Vagina (tissue), 2 donors: ENCODE results near the gene GPRIN1. TPM values are rescaled to one million over a fixed set of nuclear protein-coding genes. Genes with fewer than 3 reads are reported as not detected.

Experiments used
- DNase-seq, 2 donors: peaks; one replicate each; pipeline ENCODE4 v3.0.0-alpha.2; 2017; ENCODE audit errors: extremely low spot score in 2 of 2
- H3K27ac ChIP-seq: fragments of 200-600 bp; sonication (generic); one replicate; pipeline ENCODE4 v1.5.1; 2019
- H3K27me3 ChIP-seq: fragments of 200-600 bp; sonication (generic); one replicate; pipeline ENCODE4 v1.5.1; 2019
- H3K36me3 ChIP-seq, 2 donors: fragments of 200-600 bp; sonication (generic); one replicate each; pipeline ENCODE4 v1.5.1; 2017 to 2019
- H3K4me1 ChIP-seq: fragments of 200-600 bp; sonication (generic); one replicate; pipeline ENCODE4 v1.5.1; 2019
- H3K4me3 ChIP-seq, 2 donors: fragments of 200-600 bp; sonication (generic); 1 replicate in 1 of 2; 2 replicates in 1 of 2; pipeline ENCODE4 v1.5.1; 2016 to 2019
- H3K9me3 ChIP-seq: fragments of 200-600 bp; sonication (generic); one replicate; pipeline ENCODE4 v1.5.1; 2019
- POLR2A ChIP-seq, 2 donors: fragments of 450-650 bp; IDR thresholded peaks; one replicate each; pipeline ENCODE4 v1.6.1; 2017; ENCODE audit warnings: antibody characterized with exemption in 2 of 2, mild to moderate bottlenecking in 2 of 2, moderate library complexity in 2 of 2
- POLR2AphosphoS5 ChIP-seq, 2 donors: sonication (generic); formaldehyde crosslinking; IDR thresholded peaks; one replicate each; pipeline ENCODE4 v1.9.0; 2017; ENCODE audit warnings: antibody characterized with exemption in 2 of 2, mild to moderate bottlenecking in 2 of 2, low read depth in 1 of 2; ENCODE audit not compliant: insufficient read depth in 1 of 2
- intact Hi-C: fragments of 100-400 bp; cut with DNase I; formaldehyde crosslinking; loops from one replicate; pipeline ENCODE4 v1.15.1; 2023
- total RNA-seq: library from RNA; depleted of rRNA; stranded (reverse); fragments of >200 nt; gene quantifications from one replicate; pipeline ENCODE4 v1.2.3, GENCODE V29; 2016
- TF ChIP-seq, protein P1 (sequence below), 3 experiments: fragments of 450-650 bp in 2 of 3; fragments of 200-600 bp in 1 of 3; sonication (generic) in 1 of 3; IDR thresholded peaks; one replicate each; pipeline ENCODE4 v1.5.1; 2017 to 2019; ENCODE audit warnings: antibody characterized with exemption in 3 of 3, mild to moderate bottlenecking in 2 of 3, moderate library complexity in 2 of 3

The GPRIN1 gene
- total RNA-seq, 1 donor from 2014 or later, result 0.49 TPM

DNA sequence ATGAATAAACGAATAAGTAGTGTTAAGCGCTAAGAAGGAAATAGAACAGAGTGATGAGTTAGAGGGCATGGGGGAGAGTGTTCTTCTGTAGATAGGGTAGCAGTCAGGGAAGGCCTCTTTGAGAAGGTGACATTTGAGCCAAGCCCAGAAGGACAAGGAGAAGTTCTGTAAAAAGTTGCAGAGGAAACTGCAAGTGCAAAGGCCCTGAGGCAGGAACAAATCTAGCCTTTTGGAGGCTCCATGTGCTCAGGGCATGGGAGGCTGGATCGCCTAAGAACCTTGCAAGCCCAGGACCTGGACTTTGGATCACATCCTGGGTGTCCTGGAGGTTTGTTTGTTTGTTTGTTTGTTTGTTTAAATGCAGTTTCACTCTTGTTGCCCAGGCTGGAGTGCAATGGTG, 28.5 kb upstream of the GPRIN1 start:
- TF ChIP-seq POLR2A (IDR thresholded peaks at IDR 0.05) (no peak), POLR2AphosphoS5 (IDR thresholded peaks at IDR 0.05; ENCODE audit: insufficient read depth in 1 of 2, low read depth in 1 of 2) (no peak)
- TF ChIP-seq, protein P1, sequence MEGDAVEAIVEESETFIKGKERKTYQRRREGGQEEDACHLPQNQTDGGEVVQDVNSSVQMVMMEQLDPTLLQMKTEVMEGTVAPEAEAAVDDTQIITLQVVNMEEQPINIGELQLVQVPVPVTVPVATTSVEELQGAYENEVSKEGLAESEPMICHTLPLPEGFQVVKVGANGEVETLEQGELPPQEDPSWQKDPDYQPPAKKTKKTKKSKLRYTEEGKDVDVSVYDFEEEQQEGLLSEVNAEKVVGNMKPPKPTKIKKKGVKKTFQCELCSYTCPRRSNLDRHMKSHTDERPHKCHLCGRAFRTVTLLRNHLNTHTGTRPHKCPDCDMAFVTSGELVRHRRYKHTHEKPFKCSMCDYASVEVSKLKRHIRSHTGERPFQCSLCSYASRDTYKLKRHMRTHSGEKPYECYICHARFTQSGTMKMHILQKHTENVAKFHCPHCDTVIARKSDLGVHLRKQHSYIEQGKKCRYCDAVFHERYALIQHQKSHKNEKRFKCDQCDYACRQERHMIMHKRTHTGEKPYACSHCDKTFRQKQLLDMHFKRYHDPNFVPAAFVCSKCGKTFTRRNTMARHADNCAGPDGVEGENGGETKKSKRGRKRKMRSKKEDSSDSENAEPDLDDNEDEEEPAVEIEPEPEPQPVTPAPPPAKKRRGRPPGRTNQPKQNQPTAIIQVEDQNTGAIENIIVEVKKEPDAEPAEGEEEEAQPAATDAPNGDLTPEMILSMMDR (IDR thresholded peaks at IDR 0.05), result no peak

DNA sequence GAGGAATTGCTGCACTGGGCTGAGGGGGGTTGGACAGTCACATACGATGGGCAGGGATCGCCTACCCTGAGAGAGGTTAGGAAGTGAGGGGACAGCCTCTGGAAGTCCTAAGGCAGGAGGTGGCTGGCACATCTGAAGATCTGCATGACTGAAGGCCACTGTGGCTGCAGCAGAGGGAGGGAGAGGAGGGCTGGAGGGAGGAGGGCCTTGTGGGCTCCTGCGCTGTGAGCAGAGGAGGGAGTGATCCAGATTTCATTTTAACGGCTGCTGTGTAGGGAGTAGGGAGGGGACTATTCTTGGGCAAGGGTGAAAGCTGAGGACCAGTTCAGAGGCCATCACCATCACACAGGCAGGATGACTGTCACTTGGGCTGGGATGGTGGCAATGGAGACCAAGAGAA, 27.6 kb upstream of the GPRIN1 start:
- H3K4me1 ChIP-seq, result no peaks in the 10 kb centered on the region
- DNase-seq, result no peak
- no peak for TF ChIP-seq POLR2A (IDR thresholded peaks at IDR 0.05)
- no peak for TF ChIP-seq POLR2AphosphoS5 (IDR thresholded peaks at IDR 0.05; ENCODE audit: insufficient read depth in 1 of 2, low read depth in 1 of 2)
- intact Hi-C loops, result no loop called here
- no peak overlapping the region for H3K4me3 ChIP-seq
- no peaks in the 10 kb centered on the region for H3K9me3 ChIP-seq
- no peak overlapping the region for H3K27ac ChIP-seq
- no peaks in the 10 kb centered on the region for H3K36me3 ChIP-seq
- H3K27me3 ChIP-seq, result no peaks in the 10 kb centered on the region

More for the DNA sequence above, 28.5 kb upstream of the GPRIN1 start:
- H3K27ac ChIP-seq, result no peak overlapping the region
- H3K4me3 ChIP-seq, result no peak overlapping the region
- H3K36me3 ChIP-seq, result no peaks in the 10 kb centered on the region
- intact Hi-C loops, result no loop called here
- H3K9me3 ChIP-seq, result no peaks in the 10 kb centered on the region
- no peaks in the 10 kb centered on the region for H3K27me3 ChIP-seq
- no peak for DNase-seq
- H3K4me1 ChIP-seq, result no peaks in the 10 kb centered on the region

DNA sequence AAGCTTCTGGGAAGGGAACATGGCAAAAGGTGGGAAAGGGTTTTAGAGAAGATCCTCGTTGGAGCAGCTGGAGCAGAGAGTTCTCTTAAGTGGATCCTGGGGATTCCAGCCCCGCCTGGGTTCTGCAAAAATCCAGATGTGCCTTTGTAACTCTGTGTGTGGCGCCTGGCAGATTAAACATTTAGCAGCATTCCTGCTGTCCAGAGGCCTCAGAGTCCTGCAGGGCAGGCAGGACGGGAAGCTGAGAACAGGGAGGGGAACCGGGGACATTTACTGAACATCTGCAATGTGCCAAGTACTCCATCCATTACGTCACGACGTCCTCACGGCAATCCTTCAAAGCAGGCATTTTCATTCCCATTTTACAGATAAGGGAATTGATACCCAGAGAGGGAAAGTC, 26.5 kb upstream of the GPRIN1 start:
- Histone ChIP-seq H3K27me3 (no peaks in the 10 kb centered on the region), H3K36me3 (no peaks in the 10 kb centered on the region)
- intact Hi-C loops, result no loop called here

DNA sequence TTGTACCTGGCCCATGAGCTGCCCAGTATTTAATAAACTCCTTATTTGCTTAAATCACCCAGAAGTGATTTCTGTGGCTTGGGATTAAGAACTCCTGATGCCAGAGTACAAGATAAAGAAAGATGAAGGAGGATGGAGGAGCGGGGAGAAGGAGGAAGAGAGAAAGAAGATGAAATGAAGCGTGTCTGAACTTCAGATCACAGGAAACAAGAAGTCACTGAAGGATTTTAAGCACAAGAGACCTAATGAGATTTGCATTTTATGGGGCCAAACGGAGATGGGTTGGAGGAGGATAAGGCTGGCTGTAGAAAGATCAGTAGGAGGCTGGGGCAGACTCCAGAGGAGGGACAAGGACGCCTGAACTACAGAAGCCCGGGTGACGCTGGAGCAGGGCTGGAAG, 23.6 kb upstream of the GPRIN1 start:
- no peak overlapping the region for H3K4me3 ChIP-seq
- H3K27me3 ChIP-seq, result no peaks in the 10 kb centered on the region
- no peak for DNase-seq
- H3K9me3 ChIP-seq, result no peaks in the 10 kb centered on the region
- intact Hi-C loops, result no loop called here
- TF ChIP-seq POLR2AphosphoS5 (IDR thresholded peaks at IDR 0.05; ENCODE audit: insufficient read depth in 1 of 2, low read depth in 1 of 2) (no peak), POLR2A (IDR thresholded peaks at IDR 0.05) (no peak)
- TF ChIP-seq, protein P1 (IDR thresholded peaks at IDR 0.05), result no peak
- peaks cover 14% of the 10 kb centered on the region for H3K4me1 ChIP-seq
- H3K36me3 ChIP-seq, result no peaks in the 10 kb centered on the region
- no peak overlapping the region for H3K27ac ChIP-seq

More for the DNA sequence above, 26.5 kb upstream of the GPRIN1 start:
- no peak for DNase-seq
- no peak overlapping the region for H3K4me3 ChIP-seq
- no peaks in the 10 kb centered on the region for H3K4me1 ChIP-seq
- H3K27ac ChIP-seq, result no peak overlapping the region
- TF ChIP-seq POLR2A (IDR thresholded peaks at IDR 0.05), result no peak
- TF ChIP-seq, protein P1 (IDR thresholded peaks at IDR 0.05), result no peak
- no peak for TF ChIP-seq POLR2AphosphoS5 (IDR thresholded peaks at IDR 0.05; ENCODE audit: insufficient read depth in 1 of 2, low read depth in 1 of 2)
- H3K9me3 ChIP-seq, result no peaks in the 10 kb centered on the region

DNA sequence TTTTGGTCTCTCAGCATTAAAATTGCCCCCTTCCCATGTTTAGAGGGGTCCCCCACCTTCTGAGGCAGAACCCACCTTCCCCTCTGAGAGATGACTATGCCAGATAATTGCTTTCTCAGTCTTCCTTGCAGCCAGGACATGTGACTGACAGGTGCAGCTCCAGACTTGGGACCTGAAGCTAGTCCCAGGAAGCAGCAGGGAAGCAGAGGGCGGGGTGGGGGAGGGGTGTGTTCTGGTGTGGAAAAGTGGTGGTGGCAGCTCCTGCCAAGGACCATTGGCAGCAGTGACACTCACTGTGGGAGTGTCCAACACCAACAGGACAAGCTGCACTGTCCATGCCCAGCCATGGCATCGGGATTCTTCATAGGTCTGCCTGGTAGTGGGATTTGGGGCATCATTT, 22.8 kb upstream of the GPRIN1 start:
- Histone ChIP-seq H3K27ac (no peak overlapping the region), H3K36me3 (no peaks in the 10 kb centered on the region), H3K27me3 (no peaks in the 10 kb centered on the region), H3K4me1 (peaks cover 14% of the 10 kb centered on the region), H3K9me3 (no peaks in the 10 kb centered on the region), H3K4me3 (no peak overlapping the region)
- intact Hi-C loops, result no loop called here
- TF ChIP-seq, protein P1 (IDR thresholded peaks at IDR 0.05), result no peak
- TF ChIP-seq POLR2AphosphoS5 (IDR thresholded peaks at IDR 0.05; ENCODE audit: insufficient read depth in 1 of 2, low read depth in 1 of 2), result no peak
- no peak for TF ChIP-seq POLR2A (IDR thresholded peaks at IDR 0.05)
- no peak for DNase-seq
